IPS-15b (cell line): ENCODE measurements around the gene RAC2.
"Not testable (repeated sequence)": the region's sequence is repeated elsewhere in the genome, so short reads cannot be mapped to it uniquely, and the experiment has no call there.

ENCODE experiments used
- H3K27me3 ChIP-seq: one replicate; pipeline ENCODE4 v1.6.1; 2013; ENCODE audit warnings: low read length; ENCODE audit not compliant: control insufficient read depth, insufficient read depth
- H3K36me3 ChIP-seq: one replicate; pipeline ENCODE4 v1.6.1; 2013; ENCODE audit warnings: low read length; ENCODE audit not compliant: control insufficient read depth, insufficient read depth
- H3K4me1 ChIP-seq: one replicate; pipeline ENCODE4 v1.6.1; 2013; ENCODE audit warnings: mild to moderate bottlenecking, low read length; ENCODE audit not compliant: control insufficient read depth, insufficient read depth
- H3K4me3 ChIP-seq: one replicate; pipeline ENCODE4 v1.5.1; 2013; ENCODE audit warnings: low read depth, low read length
- H3K9ac ChIP-seq: one replicate; pipeline ENCODE4 v1.6.1; 2013; ENCODE audit warnings: low read depth, mild to moderate bottlenecking, low read length
- H3K9me3 ChIP-seq: one replicate; pipeline ENCODE4 v1.6.1; 2013; ENCODE audit warnings: mild to moderate bottlenecking, low read length; ENCODE audit not compliant: control insufficient read depth, insufficient read depth

The RAC2 gene

GRCh38 chr22:37235897-37236607 is 8.0 kb downstream of the RAC2 start:
- Histone ChIP-seq H3K27me3 (no peaks in the 10 kb centered on the region), H3K9me3 (no peaks in the 10 kb centered on the region), H3K9ac (no peak overlapping the region), H3K4me3 (no peak overlapping the region), H3K4me1 (no peaks in the 10 kb centered on the region), H3K36me3 (no peaks in the 10 kb centered on the region)

GRCh38 chr22:37234736-37235711 is 9.0 kb downstream of the RAC2 start:
- no peaks in the 10 kb centered on the region for H3K9me3 ChIP-seq
- H3K36me3 ChIP-seq, result no peaks in the 10 kb centered on the region
- no peak overlapping the region for H3K9ac ChIP-seq
- H3K4me3 ChIP-seq, result no peak overlapping the region
- no peaks in the 10 kb centered on the region for H3K4me1 ChIP-seq
- no peaks in the 10 kb centered on the region for H3K27me3 ChIP-seq

DNA sequence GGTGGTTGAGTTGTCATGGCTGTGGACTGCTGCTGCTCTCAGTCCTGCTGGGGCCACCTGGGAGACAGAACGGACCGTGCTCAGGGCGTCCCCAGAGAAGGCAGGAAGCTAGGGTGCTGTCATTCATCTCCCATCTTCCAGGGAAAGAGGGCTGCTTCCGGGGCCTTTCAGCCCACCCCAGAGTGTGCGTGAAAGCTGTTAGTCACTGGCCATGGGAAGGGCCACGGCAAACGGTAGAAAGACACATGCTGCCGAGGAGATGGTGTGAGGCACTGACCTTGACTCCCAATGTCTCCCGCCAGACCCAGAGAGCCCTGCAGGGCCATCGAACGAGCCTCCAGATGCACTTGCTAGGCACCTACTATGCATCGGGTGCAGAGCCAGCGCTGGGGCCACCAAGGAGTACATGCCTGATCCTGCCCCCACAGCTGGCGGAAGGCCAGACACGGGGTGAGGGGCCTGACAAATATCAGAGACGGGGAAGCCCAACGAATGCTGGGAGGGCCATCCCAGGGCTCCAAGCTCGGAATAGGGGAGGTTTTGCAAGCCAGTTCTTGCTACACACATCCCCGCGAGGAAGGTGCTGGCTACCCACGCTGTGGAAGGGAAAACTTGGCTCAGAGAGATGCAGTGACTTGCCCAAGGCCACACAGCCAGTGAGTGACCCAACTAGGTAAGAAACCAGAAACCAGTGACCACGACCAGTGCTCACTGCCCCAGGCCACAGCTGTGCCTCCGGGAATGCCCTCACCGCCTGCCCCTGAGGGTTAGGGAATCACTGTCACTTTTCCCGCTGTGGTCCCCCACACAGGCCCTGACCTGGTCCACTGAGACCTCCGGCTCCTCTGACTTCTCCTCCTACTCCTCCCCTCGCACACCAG is 10.1 kb downstream of the RAC2 start:
- no peaks in the 10 kb centered on the region for H3K36me3 ChIP-seq
- no peak overlapping the region for H3K4me3 ChIP-seq
- H3K9me3 ChIP-seq, result no peaks in the 10 kb centered on the region
- H3K4me1 ChIP-seq, result no peaks in the 10 kb centered on the region
- H3K27me3 ChIP-seq, result no peaks in the 10 kb centered on the region
- H3K9ac ChIP-seq, result no peak overlapping the region

DNA sequence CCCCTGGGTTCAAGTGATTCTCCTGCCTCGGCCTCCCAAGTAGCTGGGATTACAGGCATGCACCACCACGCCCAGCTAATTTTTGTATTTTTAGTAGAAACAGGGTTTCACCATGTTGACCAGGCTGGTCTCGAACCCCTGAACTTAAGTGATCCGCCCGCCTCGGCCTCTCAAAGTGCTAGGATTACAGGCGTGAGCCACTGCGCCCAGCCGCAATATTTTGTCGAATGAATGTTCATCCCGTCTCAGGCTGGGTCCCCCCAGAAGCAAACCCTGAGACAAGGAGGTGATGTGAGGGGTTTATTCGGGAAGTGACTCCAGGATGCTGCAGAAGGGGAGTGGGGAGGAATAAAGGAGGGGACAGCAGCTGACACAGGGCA is 10.7 kb downstream of the RAC2 start:
- H3K4me1 ChIP-seq, H3K4me3 ChIP-seq, H3K27me3 ChIP-seq, H3K36me3 ChIP-seq, H3K9me3 ChIP-seq, H3K9ac ChIP-seq: not testable (repeated sequence)

DNA sequence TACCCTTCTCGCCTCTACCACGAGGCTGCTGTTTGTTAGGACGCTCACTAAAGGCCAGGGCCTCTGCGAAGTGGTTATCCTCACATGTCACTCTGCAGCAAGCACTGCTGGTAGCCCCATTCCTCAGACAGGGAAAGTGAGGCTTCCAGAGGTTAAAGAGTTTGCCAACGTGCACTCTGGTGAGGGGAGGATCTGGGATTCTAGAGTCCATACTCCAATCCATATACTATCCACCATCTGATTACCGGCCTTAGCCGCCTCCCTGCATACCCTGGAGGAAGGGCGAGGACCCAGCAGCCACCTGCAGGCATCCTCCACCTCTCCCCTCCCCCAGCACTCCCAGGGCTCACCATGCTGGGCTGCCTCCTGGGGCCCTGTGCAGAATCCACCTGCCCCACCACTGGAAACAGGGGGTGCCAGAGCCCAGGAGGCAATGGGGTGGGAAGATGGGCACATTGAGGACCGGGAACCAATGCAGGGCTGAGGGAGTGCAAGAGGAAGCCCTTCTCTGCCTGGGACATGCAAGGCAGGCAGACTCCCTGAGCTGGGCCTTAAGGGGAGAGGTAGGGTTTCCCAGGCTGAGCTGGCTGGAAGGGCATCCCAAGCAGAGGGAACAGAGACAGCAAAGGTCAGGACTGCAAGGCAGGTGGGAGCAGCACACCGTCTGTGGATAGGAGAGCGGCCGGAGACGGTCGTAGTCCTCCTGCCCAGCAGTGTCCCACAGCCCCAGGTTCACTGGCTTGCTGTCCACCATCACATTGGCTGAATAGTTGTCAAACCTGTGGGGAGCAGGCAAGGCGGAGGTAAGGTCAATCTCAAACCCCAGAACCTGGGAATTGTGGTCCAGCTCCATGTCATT is 11.7 kb downstream of the RAC2 start:
- Histone ChIP-seq H3K27me3 (no peaks in the 10 kb centered on the region), H3K4me1 (no peaks in the 10 kb centered on the region), H3K4me3 (no peak overlapping the region), H3K36me3 (no peaks in the 10 kb centered on the region), H3K9ac (peak overlapping the region; percentile 24), H3K9me3 (no peaks in the 10 kb centered on the region)

GRCh38 chr22:37231406-37232139 is 12.5 kb downstream of the RAC2 start:
- H3K4me1 ChIP-seq, result no peaks in the 10 kb centered on the region
- H3K36me3 ChIP-seq, result no peaks in the 10 kb centered on the region
- no peak overlapping the region for H3K9ac ChIP-seq
- no peaks in the 10 kb centered on the region for H3K27me3 ChIP-seq
- no peak overlapping the region for H3K4me3 ChIP-seq
- H3K9me3 ChIP-seq, result no peaks in the 10 kb centered on the region

DNA sequence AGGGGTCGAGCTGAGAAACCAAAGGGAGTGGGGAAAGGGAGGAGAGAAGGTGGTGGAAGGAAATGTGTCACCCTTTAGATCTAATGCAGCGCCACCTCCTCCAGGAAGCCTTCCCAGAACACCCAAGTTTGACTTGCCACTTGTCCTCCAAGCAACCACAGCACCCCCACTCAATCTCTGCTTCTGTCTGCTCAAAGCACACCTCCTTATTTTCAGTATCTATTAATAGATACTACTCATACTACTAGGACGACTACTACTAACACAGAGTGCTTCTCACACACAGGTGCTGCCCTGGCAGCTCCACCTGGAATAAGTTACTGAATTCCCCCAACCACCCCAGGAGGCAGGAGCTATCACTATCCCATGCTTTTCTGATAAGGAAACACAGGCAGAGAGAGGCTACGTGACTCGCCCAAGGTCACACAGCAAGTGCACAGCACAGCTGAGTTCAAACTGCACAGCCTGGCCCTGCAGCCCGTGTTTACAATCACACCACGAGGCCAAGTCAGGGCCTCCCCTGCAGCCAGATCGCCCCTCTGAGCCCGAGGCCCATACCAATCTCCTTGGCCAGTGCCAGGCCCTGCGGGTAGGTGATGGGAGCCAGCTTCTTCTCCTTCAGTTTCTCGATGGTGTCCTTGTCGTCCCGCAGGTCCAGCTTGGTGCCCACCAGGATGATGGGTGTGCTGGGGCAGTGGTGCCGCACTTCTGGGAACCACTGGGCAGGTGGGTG is 13.2 kb downstream of the RAC2 start:
- Histone ChIP-seq H3K4me3 (no peak overlapping the region), H3K9me3 (no peaks in the 10 kb centered on the region), H3K27me3 (no peaks in the 10 kb centered on the region), H3K36me3 (peaks cover 2% of the 10 kb centered on the region), H3K4me1 (no peaks in the 10 kb centered on the region), H3K9ac (no peak overlapping the region)

GRCh38 chr22:37229805-37230672 is 14.0 kb downstream of the RAC2 start:
- Histone ChIP-seq H3K36me3 (peaks cover 2% of the 10 kb centered on the region), H3K4me3 (no peak overlapping the region), H3K4me1 (no peaks in the 10 kb centered on the region), H3K9me3 (no peaks in the 10 kb centered on the region), H3K27me3 (no peaks in the 10 kb centered on the region), H3K9ac (no peak overlapping the region)

DNA sequence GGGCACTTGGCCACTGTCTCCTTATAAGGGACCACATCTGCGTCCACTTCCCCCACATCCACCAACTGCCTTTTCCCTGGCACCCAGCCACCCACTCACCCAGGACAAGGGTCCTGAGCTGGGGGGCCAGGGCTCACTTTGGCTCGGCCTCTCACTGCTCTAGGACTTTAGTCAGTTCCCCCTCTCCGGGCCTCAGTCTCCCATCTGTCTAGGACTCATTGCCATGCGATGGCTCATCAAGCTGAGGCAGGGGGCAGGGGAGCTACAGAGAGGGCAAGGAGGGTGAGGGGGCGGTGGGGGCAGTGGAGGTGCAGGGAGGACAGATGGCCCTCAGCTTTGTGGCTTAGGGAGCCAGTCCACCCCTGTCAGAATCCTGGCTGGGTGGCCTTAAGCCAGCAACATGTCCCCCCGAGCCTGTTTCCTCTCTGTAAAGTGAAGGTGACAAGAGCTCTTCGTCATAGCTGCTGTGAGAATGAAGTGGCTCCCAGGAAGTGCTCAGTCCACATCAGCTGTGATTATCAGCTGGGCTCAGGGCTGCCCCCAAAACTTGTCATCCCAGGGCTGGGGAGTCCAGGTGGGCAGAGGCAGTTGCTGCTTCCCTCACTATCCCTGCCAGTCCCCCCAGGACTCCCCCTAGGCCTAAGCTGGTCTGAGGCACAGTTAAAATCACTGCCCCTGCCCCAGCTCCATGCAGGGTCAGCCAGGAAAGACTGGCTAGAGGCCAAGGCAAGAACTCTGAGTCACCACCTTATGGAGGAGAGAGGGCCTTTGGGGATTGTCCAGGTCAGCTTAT is 14.9 kb downstream of the RAC2 start:
- Histone ChIP-seq H3K9ac (no peak overlapping the region), H3K4me1 (no peaks in the 10 kb centered on the region), H3K9me3 (no peaks in the 10 kb centered on the region), H3K4me3 (no peak overlapping the region), H3K36me3 (peaks cover 2% of the 10 kb centered on the region), H3K27me3 (no peaks in the 10 kb centered on the region)
